Trophoblast cell (in vitro differentiated cells and primary cell): ENCODE measurements around the gene BACH2.

Source experiments
- DNase-seq, 2 donors: peaks; one replicate each; pipeline ENCODE4 v3.0.0-alpha.2; 2016
- H2AFZ ChIP-seq: 2 replicates; pipeline ENCODE4 v1.6.1; 2013; ENCODE audit warnings: low read length, moderate library complexity, mild to moderate bottlenecking; ENCODE audit not compliant: insufficient read depth, poor library complexity
- H2AK5ac ChIP-seq: 2 replicates; pipeline ENCODE4 v1.6.1; 2013; ENCODE audit warnings: mild to moderate bottlenecking, low read length
- H2BK120ac ChIP-seq: 2 replicates; pipeline ENCODE4 v1.6.1; 2013; ENCODE audit warnings: low read length, mild to moderate bottlenecking, moderate library complexity; ENCODE audit not compliant: insufficient read depth, poor library complexity
- H2BK12ac ChIP-seq: 2 replicates; pipeline ENCODE4 v1.6.1; 2013; ENCODE audit warnings: mild to moderate bottlenecking, low read length, moderate library complexity
- H2BK5ac ChIP-seq: 2 replicates; pipeline ENCODE4 v1.6.1; 2013; ENCODE audit warnings: low read length, low read depth, moderate library complexity, mild to moderate bottlenecking; ENCODE audit not compliant: poor library complexity
- H3K14ac ChIP-seq: 2 replicates; pipeline ENCODE4 v1.6.1; 2013; ENCODE audit warnings: mild to moderate bottlenecking, low read length
- H3K18ac ChIP-seq: 2 replicates; pipeline ENCODE4 v1.6.1; 2013; ENCODE audit warnings: mild to moderate bottlenecking, low read length
- H3K23ac ChIP-seq: 2 replicates; pipeline ENCODE4 v1.6.1; 2013; ENCODE audit warnings: low read length
- H3K27ac ChIP-seq: 2 replicates; pipeline ENCODE4 v1.5.1; 2013; ENCODE audit warnings: low read depth, mild to moderate bottlenecking, inconsistent platforms, low read length, moderate library complexity
- H3K27me3 ChIP-seq: 2 replicates; pipeline ENCODE4 v1.6.1; 2013; ENCODE audit warnings: inconsistent platforms, mild to moderate bottlenecking, low read length, moderate library complexity; ENCODE audit not compliant: insufficient read depth
- H3K36me3 ChIP-seq, 2 experiments: 1 replicate in 1 of 2; 2 replicates in 1 of 2; pipeline ENCODE4 v1.6.1; 2013; ENCODE audit warnings: low read length in 2 of 2, mild to moderate bottlenecking in 2 of 2, moderate library complexity in 1 of 2; ENCODE audit not compliant: insufficient read depth in 2 of 2, control insufficient read depth in 1 of 2
- H3K4ac ChIP-seq: 2 replicates; pipeline ENCODE4 v1.6.1; 2013; ENCODE audit warnings: low read depth, mild to moderate bottlenecking, low read length, moderate library complexity
- H3K4me1 ChIP-seq, 2 experiments: 1 replicate in 1 of 2; 2 replicates in 1 of 2; pipeline ENCODE4 v1.6.1; 2013; ENCODE audit warnings: low read length in 2 of 2, mild to moderate bottlenecking in 2 of 2, moderate library complexity in 1 of 2; ENCODE audit not compliant: insufficient read depth in 2 of 2, control insufficient read depth in 1 of 2
- H3K4me2 ChIP-seq: 2 replicates; pipeline ENCODE4 v1.6.1; 2013; ENCODE audit warnings: inconsistent platforms, mild to moderate bottlenecking, low read length, moderate library complexity
- H3K4me3 ChIP-seq: 2 replicates; pipeline ENCODE4 v1.5.1; 2013; ENCODE audit warnings: mild to moderate bottlenecking, low read depth, low read length, inconsistent platforms
- H3K79me1 ChIP-seq: one replicate; pipeline ENCODE4 v1.6.1; 2013; ENCODE audit warnings: low read length
- H3K79me2 ChIP-seq: 2 replicates; pipeline ENCODE4 v1.6.1; 2013; ENCODE audit warnings: low read length, mild to moderate bottlenecking; ENCODE audit not compliant: control insufficient read depth, insufficient read depth, poor library complexity
- H3K9ac ChIP-seq: 2 replicates; pipeline ENCODE4 v1.6.1; 2013; ENCODE audit warnings: mild to moderate bottlenecking, low read length
- H3K9me3 ChIP-seq: 2 replicates; pipeline ENCODE4 v1.6.1; 2013; ENCODE audit warnings: low read depth, mild to moderate bottlenecking, control low read depth, inconsistent platforms, low read length; ENCODE audit not compliant: insufficient read depth
- H4K12ac ChIP-seq: 2 replicates; pipeline ENCODE4 v1.6.1; 2013; ENCODE audit warnings: low read depth, mild to moderate bottlenecking, low read length, moderate library complexity
- H4K8ac ChIP-seq: 2 replicates; pipeline ENCODE4 v1.6.1; 2013; ENCODE audit warnings: low read depth, mild to moderate bottlenecking, low read length, moderate library complexity
- H4K91ac ChIP-seq: one replicate; pipeline ENCODE4 v1.6.1; 2013; ENCODE audit warnings: low read depth, mild to moderate bottlenecking, low read length, moderate library complexity
- WGBS: extraction: QIAGEN DNeasy Blood & Tissue Kit; methylation state at CpG from one replicate; pipeline ENCODE4 v1.1.7; 2013; ENCODE audit warnings: missing lambda C conversion rate; ENCODE audit not compliant: insufficient read length, insufficient coverage; ENCODE audit errors: extremely low coverage; 5-methylcytosine and 5-hydroxymethylcytosine counted together

Gene BACH2

DNA sequence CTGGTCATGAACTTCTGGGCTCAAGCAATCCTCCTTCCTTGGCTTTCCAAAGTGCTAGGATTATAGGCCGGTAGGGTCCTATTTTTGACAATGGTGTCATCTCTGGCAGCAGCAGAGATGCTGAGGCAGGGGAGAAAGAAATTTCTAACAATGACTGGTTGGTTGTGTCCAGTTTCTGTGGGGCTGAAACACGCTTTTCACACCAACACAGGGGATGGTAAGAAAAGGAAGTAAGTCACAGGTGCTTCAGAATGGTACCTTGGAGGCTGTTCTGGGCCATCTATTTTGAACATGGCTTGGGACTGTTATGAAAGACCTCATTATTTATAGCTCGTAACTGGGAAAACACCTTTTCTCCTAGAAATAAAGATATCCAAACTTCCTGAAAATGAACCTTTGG, 329.7 kb downstream of the BACH2 start:
- H3K18ac ChIP-seq, result no peak overlapping the region
- no peaks in the 10 kb centered on the region for H3K9me3 ChIP-seq
- no peak overlapping the region for H2BK5ac ChIP-seq
- H3K4me3 ChIP-seq, result no peak overlapping the region
- H4K91ac ChIP-seq, result no peak overlapping the region
- peaks cover 4 to 12% of the 10 kb centered on the region in 2 experiments for H3K4me1 ChIP-seq
- H3K4me2 ChIP-seq, result no peak overlapping the region
- no peak overlapping the region for H2AK5ac ChIP-seq
- no peak overlapping the region for H2AFZ ChIP-seq
- no peak overlapping the region for H3K4ac ChIP-seq
- H4K8ac ChIP-seq, result no peak overlapping the region
- no peak overlapping the region for H3K9ac ChIP-seq
- DNase-seq, result no peak
- peaks cover 2% of the 10 kb centered on the region for H3K79me2 ChIP-seq
- no peak overlapping the region for H3K23ac ChIP-seq
- no peak overlapping the region for H2BK12ac ChIP-seq
- H4K12ac ChIP-seq, result no peak overlapping the region
- H3K14ac ChIP-seq, result no peak overlapping the region
- no peak overlapping the region for H3K27ac ChIP-seq
- H3K36me3 ChIP-seq, result no peaks in the 10 kb centered on the region
- H2BK120ac ChIP-seq, result no peak overlapping the region
- WGBS, result no CpG with 5 or more reads among the region's 3 CpGs
- no peaks in the 10 kb centered on the region for H3K27me3 ChIP-seq
- peaks cover 12% of the 10 kb centered on the region for H3K79me1 ChIP-seq

DNA sequence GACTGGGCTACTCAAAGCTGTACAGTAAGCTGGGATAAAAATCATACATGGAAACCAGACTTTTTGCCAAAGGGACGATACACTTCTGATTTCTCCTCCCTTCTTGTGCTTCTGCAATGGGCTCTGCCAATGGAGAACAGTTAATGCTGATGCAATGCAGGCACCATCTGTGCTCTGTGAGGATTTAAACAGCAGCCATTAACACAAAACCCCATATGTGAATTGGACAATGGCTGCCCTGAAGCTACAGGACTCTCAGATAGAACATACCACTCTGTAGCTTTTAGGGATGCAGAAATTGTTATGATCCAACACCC, 330.5 kb downstream of the BACH2 start:
- Histone ChIP-seq H3K9ac (no peak overlapping the region), H3K4me3 (no peak overlapping the region), H2BK5ac (no peak overlapping the region), H4K91ac (no peak overlapping the region), H3K79me2 (no peaks in the 10 kb centered on the region), H3K27me3 (no peaks in the 10 kb centered on the region), H3K4me2 (no peak overlapping the region), H3K36me3 (no peaks in the 10 kb centered on the region), H3K18ac (no peak overlapping the region), H3K27ac (no peak overlapping the region), H2BK120ac (no peak overlapping the region), H3K4ac (no peak overlapping the region), H3K23ac (no peak overlapping the region), H3K4me1 (peaks cover 0 to 7% of the 10 kb centered on the region in 2 experiments), H4K12ac (no peak overlapping the region), H3K9me3 (no peaks in the 10 kb centered on the region), H2BK12ac (no peak overlapping the region), H3K79me1 (peaks cover 5% of the 10 kb centered on the region), H4K8ac (no peak overlapping the region), H3K14ac (no peak overlapping the region), H2AFZ (no peak overlapping the region), H2AK5ac (no peak overlapping the region)
- no peak for DNase-seq
- no CpG with 5 or more reads among the region's 1 CpG for WGBS

DNA sequence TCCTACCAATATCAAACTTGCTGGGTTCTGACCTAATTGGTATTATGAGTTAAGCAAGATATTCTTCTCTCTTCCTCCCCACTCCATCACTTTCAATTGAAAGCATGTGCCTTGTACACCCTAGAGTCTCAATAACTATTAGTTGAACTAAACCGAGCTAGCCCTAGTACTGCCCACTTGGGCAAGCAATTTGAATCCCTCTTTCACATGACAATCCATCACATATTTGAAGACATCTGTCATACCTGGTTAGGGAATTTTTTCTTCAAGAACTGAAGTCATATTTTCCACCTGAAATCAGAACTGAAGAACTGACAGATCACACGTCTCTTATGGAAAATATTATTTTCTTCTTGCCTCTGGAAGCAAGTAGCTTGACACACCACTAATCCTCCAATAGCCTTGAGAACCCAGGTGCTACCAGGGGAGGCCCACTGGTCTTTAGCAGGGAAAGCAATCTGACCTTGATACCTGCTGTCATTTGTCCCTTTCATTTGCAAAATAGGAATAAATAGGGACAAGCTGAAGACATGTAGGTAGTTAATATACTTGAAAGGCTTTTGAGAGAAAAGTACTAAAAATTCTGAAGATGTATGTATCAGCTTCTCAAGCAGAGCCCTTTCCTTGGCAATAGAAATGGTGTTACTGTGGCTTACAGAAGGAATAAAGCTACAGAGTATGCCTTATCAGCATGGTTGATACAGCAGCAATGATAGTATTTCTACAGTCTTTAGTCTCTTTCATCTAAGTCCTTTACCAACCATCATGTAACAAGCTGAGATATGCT, 331.0 kb downstream of the BACH2 start:
- Histone ChIP-seq H3K9ac (no peak overlapping the region), H3K23ac (no peak overlapping the region), H4K8ac (no peak overlapping the region), H4K91ac (no peak overlapping the region), H2BK5ac (no peak overlapping the region), H2AK5ac (no peak overlapping the region), H3K36me3 (no peaks in the 10 kb centered on the region), H2BK12ac (no peak overlapping the region), H3K27me3 (no peaks in the 10 kb centered on the region), H3K79me2 (no peaks in the 10 kb centered on the region), H2AFZ (no peak overlapping the region), H2BK120ac (no peak overlapping the region), H3K9me3 (no peaks in the 10 kb centered on the region), H3K4ac (no peak overlapping the region), H3K27ac (no peak overlapping the region), H3K14ac (no peak overlapping the region), H3K4me1 (peaks cover 0 to 4% of the 10 kb centered on the region in 2 experiments), H3K4me2 (no peak overlapping the region), H3K18ac (no peak overlapping the region), H3K79me1 (peaks cover 2% of the 10 kb centered on the region), H4K12ac (no peak overlapping the region), H3K4me3 (no peak overlapping the region)
- no CpG with 5 or more reads among the region's 2 CpGs for WGBS
- DNase-seq, result peak in 1 of 2 donors; percentile 19

DNA sequence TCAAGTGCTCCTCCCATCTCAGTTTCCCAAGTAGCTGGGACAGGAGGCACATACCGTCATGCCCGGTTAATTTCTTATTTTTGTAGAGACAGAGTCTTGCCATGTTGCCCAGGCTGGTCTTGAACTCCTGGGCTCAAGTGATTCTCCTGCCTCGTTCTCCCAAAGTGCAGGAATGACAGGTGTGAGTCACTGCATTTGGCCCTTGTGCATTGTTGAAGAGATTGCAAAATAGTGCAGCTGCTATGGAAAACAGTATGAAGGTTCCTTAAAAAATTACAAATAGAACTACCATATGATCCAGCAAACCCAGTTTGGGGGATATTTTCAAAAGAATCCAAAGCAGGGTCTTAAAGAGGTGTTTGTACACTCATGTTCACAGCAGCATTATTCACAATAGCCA, 333.3 kb downstream of the BACH2 start:
- H3K27ac ChIP-seq, result no peak overlapping the region
- H3K4me1 ChIP-seq, result no peaks in the 10 kb centered on the region
- H3K4ac ChIP-seq, result no peak overlapping the region
- DNase-seq, result peak; percentile 18 to 58
- no peak overlapping the region for H2BK120ac ChIP-seq
- no peak overlapping the region for H4K8ac ChIP-seq
- no peak overlapping the region for H2BK12ac ChIP-seq
- H3K9me3 ChIP-seq, result no peaks in the 10 kb centered on the region
- no peak overlapping the region for H3K9ac ChIP-seq
- no CpG with 5 or more reads among the region's 3 CpGs for WGBS
- H3K79me1 ChIP-seq, result no peaks in the 10 kb centered on the region
- no peak overlapping the region for H3K23ac ChIP-seq
- no peak overlapping the region for H3K4me3 ChIP-seq
- peaks cover 0 to 2% of the 10 kb centered on the region in 2 experiments for H3K36me3 ChIP-seq
- H3K27me3 ChIP-seq, result no peaks in the 10 kb centered on the region
- H4K91ac ChIP-seq, result no peak overlapping the region
- H3K18ac ChIP-seq, result no peak overlapping the region
- no peak overlapping the region for H4K12ac ChIP-seq
- H3K14ac ChIP-seq, result no peak overlapping the region
- H2BK5ac ChIP-seq, result no peak overlapping the region
- no peak overlapping the region for H3K4me2 ChIP-seq
- H2AK5ac ChIP-seq, result no peak overlapping the region
- no peak overlapping the region for H2AFZ ChIP-seq
- no peaks in the 10 kb centered on the region for H3K79me2 ChIP-seq
